Medulla oblongata (tissue), 1 donor: ENCODE measurements around the gene TOX2.

ENCODE experiments used
- DNase-seq: peaks from one replicate; pipeline ENCODE4 v3.0.0-alpha.2; 2015; ENCODE audit errors: extremely low spot score

The TOX2 gene

GRCh38 chr20:44104798-44105517 is 190.3 kb downstream of the TOX2 start:
- no peak for DNase-seq

- DNase-seq = no peak
These were observed 192.0 kb downstream of the TOX2 start for GRCh38 chr20:44106615-44107014.

- DNase-seq = no peak
These were observed 195.3 kb downstream of the TOX2 start for GRCh38 chr20:44109951-44110361.

GRCh38 chr20:44110816-44111568 is 196.3 kb downstream of the TOX2 start:
- no peak for DNase-seq

GRCh38 chr20:44111712-44112335 is 197.2 kb downstream of the TOX2 start:
- DNase-seq = no peak

- DNase-seq = no peak
These were observed 197.8 kb downstream of the TOX2 start for GRCh38 chr20:44112456-44112855.

GRCh38 chr20:44112889-44113617 is 198.4 kb downstream of the TOX2 start:
- no peak for DNase-seq

GRCh38 chr20:44113618-44114376 is 199.1 kb downstream of the TOX2 start:
- DNase-seq = no peak

- DNase-seq = no peak
These were observed 200.5 kb downstream of the TOX2 start for GRCh38 chr20:44115181-44115580.

GRCh38 chr20:44115762-44116644 is 201.4 kb downstream of the TOX2 start:
- no peak for DNase-seq

- DNase-seq = no peak
These were observed 202.9 kb downstream of the TOX2 start for GRCh38 chr20:44117296-44118184.

GRCh38 chr20:44118185-44119033 is 203.8 kb downstream of the TOX2 start:
- DNase-seq = no peak
